GM12874 (cell line): Measurements from ENCODE around the gene TCF25.

ENCODE experiments used
- CTCF ChIP-seq: IDR thresholded peaks from 2 replicates; pipeline ENCODE4 v1.5.1; 2011; ENCODE audit warnings: low read depth, mild to moderate bottlenecking, control low read depth, low read length, moderate library complexity; ENCODE audit not compliant: insufficient read depth

The TCF25 gene

GRCh38 chr16:89831810-89832328 is 41.5 kb upstream of the TCF25 start:
- TF ChIP-seq CTCF = no peak

GRCh38 chr16:89837014-89837546 is 36.3 kb upstream of the TCF25 start:
- no peak for TF ChIP-seq CTCF

GRCh38 chr16:89841275-89841674 is 32.1 kb upstream of the TCF25 start:
- TF ChIP-seq CTCF = no peak

- TF ChIP-seq CTCF = no peak
Observed at GRCh38 chr16:89842471-89843408, 30.7 kb upstream of the TCF25 start.

GRCh38 chr16:89843409-89844350 is 29.7 kb upstream of the TCF25 start:
- TF ChIP-seq CTCF = no peak

- no peak for TF ChIP-seq CTCF
Observed at GRCh38 chr16:89844739-89845339, 28.6 kb upstream of the TCF25 start.
